ENCODE results near the gene DENND1A.

DNA sequence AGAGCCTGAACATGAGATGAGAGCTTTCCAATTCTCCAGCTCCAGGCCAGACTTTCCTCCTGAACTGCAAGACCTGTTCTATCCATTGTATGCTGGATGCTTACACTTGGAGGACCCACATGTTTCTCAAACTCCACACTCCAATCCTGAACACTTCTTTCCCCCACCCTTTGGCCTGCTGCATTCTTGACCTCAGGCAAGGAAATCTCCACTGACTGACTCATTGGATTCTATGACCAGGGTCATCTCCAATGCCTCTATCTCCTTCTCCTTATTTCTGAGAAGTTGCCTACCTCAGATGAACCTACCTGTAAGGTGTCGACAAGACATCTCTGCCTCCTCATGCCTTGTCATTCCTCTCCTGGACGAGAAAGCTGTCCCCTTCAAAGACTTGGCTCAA, 420.3 kb downstream of the DENND1A start:
- TF ChIP-seq POLR2AphosphoS5 (IDR thresholded peaks at IDR 0.05) (no peak), POLR2A (IDR thresholded peaks at IDR 0.05) (no peak)
- TF ChIP-seq, protein P1, sequence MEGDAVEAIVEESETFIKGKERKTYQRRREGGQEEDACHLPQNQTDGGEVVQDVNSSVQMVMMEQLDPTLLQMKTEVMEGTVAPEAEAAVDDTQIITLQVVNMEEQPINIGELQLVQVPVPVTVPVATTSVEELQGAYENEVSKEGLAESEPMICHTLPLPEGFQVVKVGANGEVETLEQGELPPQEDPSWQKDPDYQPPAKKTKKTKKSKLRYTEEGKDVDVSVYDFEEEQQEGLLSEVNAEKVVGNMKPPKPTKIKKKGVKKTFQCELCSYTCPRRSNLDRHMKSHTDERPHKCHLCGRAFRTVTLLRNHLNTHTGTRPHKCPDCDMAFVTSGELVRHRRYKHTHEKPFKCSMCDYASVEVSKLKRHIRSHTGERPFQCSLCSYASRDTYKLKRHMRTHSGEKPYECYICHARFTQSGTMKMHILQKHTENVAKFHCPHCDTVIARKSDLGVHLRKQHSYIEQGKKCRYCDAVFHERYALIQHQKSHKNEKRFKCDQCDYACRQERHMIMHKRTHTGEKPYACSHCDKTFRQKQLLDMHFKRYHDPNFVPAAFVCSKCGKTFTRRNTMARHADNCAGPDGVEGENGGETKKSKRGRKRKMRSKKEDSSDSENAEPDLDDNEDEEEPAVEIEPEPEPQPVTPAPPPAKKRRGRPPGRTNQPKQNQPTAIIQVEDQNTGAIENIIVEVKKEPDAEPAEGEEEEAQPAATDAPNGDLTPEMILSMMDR (IDR thresholded peaks at IDR 0.05), result no peak
